Activated naive CD4-positive, alpha-beta T cell treated with anti-CD3 and anti-CD28 coated beads, Interleukin-2, amount 50 U/mL, for 16 hours (primary cell): Measurements from ENCODE around the gene TENT5C.

ENCODE experiments used
- DNase-seq: peaks from one replicate; pipeline ENCODE4 v3.0.0-alpha.2; 2020

Gene TENT5C

GRCh38 chr1:117636637-117637425, 31.0 kb downstream of the TENT5C start:
- no peak for DNase-seq

- DNase-seq: no peak
Measured at GRCh38 chr1:117638141-117638540, 32.3 kb downstream of the TENT5C start.

GRCh38 chr1:117638759-117639158, 32.9 kb downstream of the TENT5C start:
- DNase-seq: no peak

- no peak for DNase-seq
Measured at GRCh38 chr1:117639741-117640140, 33.9 kb downstream of the TENT5C start.

- no peak for DNase-seq
Measured at GRCh38 chr1:117641536-117641935, 35.7 kb downstream of the TENT5C start.

- no peak for DNase-seq
Measured at GRCh38 chr1:117642963-117643362, 37.1 kb downstream of the TENT5C start.

- no peak for DNase-seq
Measured at GRCh38 chr1:117643601-117644000, 37.8 kb downstream of the TENT5C start.

- DNase-seq: no peak
Measured at GRCh38 chr1:117644696-117645311, 39.0 kb downstream of the TENT5C start.

GRCh38 chr1:117645343-117645742, 39.5 kb downstream of the TENT5C start:
- no peak for DNase-seq

GRCh38 chr1:117646007-117646811, 40.4 kb downstream of the TENT5C start:
- DNase-seq: no peak

GRCh38 chr1:117646956-117647355, 41.1 kb downstream of the TENT5C start:
- no peak for DNase-seq

GRCh38 chr1:117648015-117648414, 42.2 kb downstream of the TENT5C start:
- DNase-seq: no peak

- DNase-seq: no peak
Measured at GRCh38 chr1:117650840-117651568, 45.2 kb downstream of the TENT5C start.

GRCh38 chr1:117651616-117652015, 45.8 kb downstream of the TENT5C start:
- no peak for DNase-seq

GRCh38 chr1:117652421-117652820, 46.6 kb downstream of the TENT5C start:
- DNase-seq: no peak

- no peak for DNase-seq
Measured at GRCh38 chr1:117653195-117653594, 47.3 kb downstream of the TENT5C start.

- DNase-seq: no peak
Measured at GRCh38 chr1:117653732-117654492, 48.1 kb downstream of the TENT5C start.

- DNase-seq: no peak
Measured at GRCh38 chr1:117654493-117655219, 48.8 kb downstream of the TENT5C start.

- DNase-seq: no peak
Measured at GRCh38 chr1:117655220-117655577, 49.4 kb downstream of the TENT5C start.

- peak; percentile 70 for DNase-seq
Measured at GRCh38 chr1:117656202-117656641, 50.4 kb downstream of the TENT5C start.

GRCh38 chr1:117657031-117657430, 51.2 kb downstream of the TENT5C start:
- no peak for DNase-seq
